SK-N-SH treated with all-trans-retinoic acid at 6 μM for 48 hours (cell line): Measurements from ENCODE around the gene IGFBP7.

Experiments used
- ATAC-seq: fragments of 200-7000 bp; cut with Tn5 transposase; 3 replicates; pipeline ENCODE4 v1.9.1; 2020; ENCODE audit warnings: mild to moderate bottlenecking, moderate library complexity
- ARNTL ChIP-seq: fragments of 450-650 bp; formaldehyde crosslinking; IDR thresholded peaks from 2 replicates; pipeline ENCODE4 v1.5.0; 2020; ENCODE audit warnings: low read depth, mild to moderate bottlenecking, moderate library complexity, borderline replicate concordance
- BACH2 ChIP-seq: fragments of 250-450 bp; sonication (Bioruptor Pico); IDR thresholded peaks from 2 replicates; pipeline ENCODE4 v1.9.0; 2021; ENCODE audit warnings: mild to moderate bottlenecking, borderline replicate concordance
- CSDC2 ChIP-seq: fragments of 250-450 bp; sonication (Bioruptor Pico); IDR thresholded peaks from 2 replicates; pipeline ENCODE4 v1.5.0; 2020; ENCODE audit warnings: mild to moderate bottlenecking, moderate library complexity
- ESRRG ChIP-seq: fragments of 250-450 bp; sonication (Bioruptor Pico); IDR thresholded peaks from 2 replicates; pipeline ENCODE4 v1.6.1; 2021; ENCODE audit warnings: mild to moderate bottlenecking
- GLIS3 ChIP-seq: fragments of 250-450 bp; sonication (Bioruptor Pico); IDR thresholded peaks from 2 replicates; pipeline ENCODE4 v1.5.0; 2020; ENCODE audit warnings: mild to moderate bottlenecking, moderate library complexity
- ISL1 ChIP-seq: fragments of 250-450 bp; sonication (Bioruptor Pico); IDR thresholded peaks from 2 replicates; pipeline ENCODE4 v2.1.2; 2022; ENCODE audit warnings: mild to moderate bottlenecking, moderate library complexity
- OSR1 ChIP-seq: fragments of 250-450 bp; sonication (Bioruptor Pico); IDR thresholded peaks from 2 replicates; pipeline ENCODE4 v1.8.0; 2022; ENCODE audit warnings: moderate library complexity, mild to moderate bottlenecking, inconsistent platforms
- PPARA ChIP-seq: fragments of 250-450 bp; sonication (Bioruptor Pico); IDR thresholded peaks from 2 replicates; pipeline ENCODE4 v1.5.0; 2020; ENCODE audit warnings: mild to moderate bottlenecking, borderline replicate concordance
- SNAI2 ChIP-seq: fragments of 250-450 bp; sonication (Bioruptor Pico); IDR thresholded peaks from 2 replicates; pipeline ENCODE4 v1.5.0; 2020; ENCODE audit warnings: mild to moderate bottlenecking, moderate library complexity
- TCF4 ChIP-seq: fragments of 250-450 bp; sonication (Bioruptor Pico); IDR thresholded peaks from 2 replicates; pipeline ENCODE4 v1.8.0; 2021; ENCODE audit warnings: mild to moderate bottlenecking, moderate library complexity, borderline replicate concordance
- TOX ChIP-seq: fragments of 250-450 bp; sonication (Bioruptor Pico); IDR thresholded peaks from 2 replicates; pipeline ENCODE4 v1.8.0; 2021; ENCODE audit warnings: mild to moderate bottlenecking, moderate library complexity, borderline replicate concordance
- ZC3H10 ChIP-seq: fragments of 250-450 bp; sonication (Bioruptor Pico); IDR thresholded peaks from 2 replicates; pipeline ENCODE4 v1.5.1; 2021; ENCODE audit warnings: mild to moderate bottlenecking, moderate library complexity
- ZFP3 ChIP-seq: fragments of 250-450 bp; sonication (Bioruptor Pico); IDR thresholded peaks from 2 replicates; pipeline ENCODE4 v1.5.0; 2020; ENCODE audit warnings: mild to moderate bottlenecking, moderate library complexity
- ZFP30 ChIP-seq: fragments of 450-650 bp; formaldehyde crosslinking; IDR thresholded peaks from 2 replicates; pipeline ENCODE4 v1.5.0; 2022; ENCODE audit warnings: mild to moderate bottlenecking, moderate library complexity
- ZNF565 ChIP-seq: fragments of 450-650 bp; formaldehyde crosslinking; conservative IDR thresholded peaks from 2 replicates; pipeline ENCODE4 v1.5.0; 2020; ENCODE audit warnings: low read depth, mild to moderate bottlenecking, moderate library complexity
- ZNF70 ChIP-seq: fragments of 450-650 bp; formaldehyde crosslinking; IDR thresholded peaks from 2 replicates; pipeline ENCODE4 v1.5.0; 2020; ENCODE audit warnings: mild to moderate bottlenecking, moderate library complexity
- ZNF8 ChIP-seq: fragments of 450-650 bp; formaldehyde crosslinking; IDR thresholded peaks from 2 replicates; pipeline ENCODE4 v1.5.0; 2020; ENCODE audit warnings: mild to moderate bottlenecking, moderate library complexity
- TF ChIP-seq, protein P1 (sequence below): fragments of 250-450 bp; sonication (Bioruptor Pico); IDR thresholded peaks from 2 replicates; pipeline ENCODE4 v1.8.0; 2021; ENCODE audit warnings: low read depth, mild to moderate bottlenecking, moderate library complexity, borderline replicate concordance
- TF ChIP-seq, protein P2 (sequence below): fragments of 250-450 bp; sonication (Bioruptor Pico); IDR thresholded peaks from 2 replicates; pipeline ENCODE4 v1.8.0; 2020; ENCODE audit warnings: mild to moderate bottlenecking, moderate library complexity, borderline replicate concordance
- TF ChIP-seq, protein P3 (sequence below): fragments of 250-450 bp; sonication (Bioruptor Pico); IDR thresholded peaks from 2 replicates; pipeline ENCODE4 v1.5.0; 2020; ENCODE audit warnings: mild to moderate bottlenecking, moderate library complexity
- TF ChIP-seq, protein P4 (sequence below): fragments of 250-450 bp; sonication (Bioruptor Pico); IDR thresholded peaks from 2 replicates; pipeline ENCODE4 v1.5.1; 2020; ENCODE audit warnings: low read depth, mild to moderate bottlenecking, moderate library complexity
- TF ChIP-seq, protein P5 (sequence below): fragments of 250-450 bp; sonication (Bioruptor Pico); IDR thresholded peaks from 2 replicates; pipeline ENCODE4 v1.5.1; 2021; ENCODE audit warnings: mild to moderate bottlenecking, moderate library complexity

Gene IGFBP7

DNA sequence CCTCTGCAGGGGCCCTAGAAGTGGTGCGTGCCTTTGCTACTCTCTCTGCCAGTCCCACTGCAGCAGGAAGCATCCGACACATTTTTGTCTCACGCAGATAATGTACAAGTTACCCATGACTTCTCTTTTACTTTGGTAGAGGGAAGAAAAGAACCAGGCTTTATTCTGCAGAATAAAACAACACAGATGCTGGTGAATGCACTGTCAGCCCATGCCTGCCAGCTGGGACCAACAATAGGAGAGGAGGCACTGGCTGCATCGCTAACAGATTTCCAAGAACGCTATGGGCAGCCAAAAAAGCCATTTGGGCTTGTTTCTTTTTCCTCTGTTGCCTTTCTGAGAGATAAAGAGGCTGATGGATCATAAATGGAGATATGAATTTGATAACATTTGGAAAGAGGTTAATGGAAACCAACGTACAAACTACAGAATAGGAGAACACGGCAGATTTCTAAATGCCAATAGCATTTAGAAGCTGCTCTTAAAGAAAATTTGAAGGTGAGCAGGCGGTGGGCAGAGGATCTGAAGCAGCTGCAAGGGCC is 47.5 kb upstream of the IGFBP7 start:
- peak; percentile 55; the same call in 1 of the 3 replicates for ATAC-seq
- TF ChIP-seq ISL1 (CRISPR knock-in tag) (peak; percentile 91), ESRRG (CRISPR knock-in tag) (no peak), TCF4 (peak; percentile 83), PPARA (CRISPR knock-in tag) (no peak)
- TF ChIP-seq, protein P1, sequence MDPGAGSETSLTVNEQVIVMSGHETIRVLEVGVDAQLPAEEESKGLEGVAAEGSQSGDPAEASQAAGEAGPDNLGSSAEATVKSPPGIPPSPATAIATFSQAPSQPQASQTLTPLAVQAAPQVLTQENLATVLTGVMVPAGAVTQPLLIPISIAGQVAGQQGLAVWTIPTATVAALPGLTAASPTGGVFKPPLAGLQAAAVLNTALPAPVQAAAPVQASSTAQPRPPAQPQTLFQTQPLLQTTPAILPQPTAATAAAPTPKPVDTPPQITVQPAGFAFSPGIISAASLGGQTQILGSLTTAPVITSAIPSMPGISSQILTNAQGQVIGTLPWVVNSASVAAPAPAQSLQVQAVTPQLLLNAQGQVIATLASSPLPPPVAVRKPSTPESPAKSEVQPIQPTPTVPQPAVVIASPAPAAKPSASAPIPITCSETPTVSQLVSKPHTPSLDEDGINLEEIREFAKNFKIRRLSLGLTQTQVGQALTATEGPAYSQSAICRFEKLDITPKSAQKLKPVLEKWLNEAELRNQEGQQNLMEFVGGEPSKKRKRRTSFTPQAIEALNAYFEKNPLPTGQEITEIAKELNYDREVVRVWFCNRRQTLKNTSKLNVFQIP (CRISPR knock-in tag) = no peak
- TF ChIP-seq, protein P2, sequence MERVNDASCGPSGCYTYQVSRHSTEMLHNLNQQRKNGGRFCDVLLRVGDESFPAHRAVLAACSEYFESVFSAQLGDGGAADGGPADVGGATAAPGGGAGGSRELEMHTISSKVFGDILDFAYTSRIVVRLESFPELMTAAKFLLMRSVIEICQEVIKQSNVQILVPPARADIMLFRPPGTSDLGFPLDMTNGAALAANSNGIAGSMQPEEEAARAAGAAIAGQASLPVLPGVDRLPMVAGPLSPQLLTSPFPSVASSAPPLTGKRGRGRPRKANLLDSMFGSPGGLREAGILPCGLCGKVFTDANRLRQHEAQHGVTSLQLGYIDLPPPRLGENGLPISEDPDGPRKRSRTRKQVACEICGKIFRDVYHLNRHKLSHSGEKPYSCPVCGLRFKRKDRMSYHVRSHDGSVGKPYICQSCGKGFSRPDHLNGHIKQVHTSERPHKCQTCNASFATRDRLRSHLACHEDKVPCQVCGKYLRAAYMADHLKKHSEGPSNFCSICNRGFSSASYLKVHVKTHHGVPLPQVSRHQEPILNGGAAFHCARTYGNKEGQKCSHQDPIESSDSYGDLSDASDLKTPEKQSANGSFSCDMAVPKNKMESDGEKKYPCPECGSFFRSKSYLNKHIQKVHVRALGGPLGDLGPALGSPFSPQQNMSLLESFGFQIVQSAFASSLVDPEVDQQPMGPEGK (CRISPR knock-in tag) = no peak

DNA sequence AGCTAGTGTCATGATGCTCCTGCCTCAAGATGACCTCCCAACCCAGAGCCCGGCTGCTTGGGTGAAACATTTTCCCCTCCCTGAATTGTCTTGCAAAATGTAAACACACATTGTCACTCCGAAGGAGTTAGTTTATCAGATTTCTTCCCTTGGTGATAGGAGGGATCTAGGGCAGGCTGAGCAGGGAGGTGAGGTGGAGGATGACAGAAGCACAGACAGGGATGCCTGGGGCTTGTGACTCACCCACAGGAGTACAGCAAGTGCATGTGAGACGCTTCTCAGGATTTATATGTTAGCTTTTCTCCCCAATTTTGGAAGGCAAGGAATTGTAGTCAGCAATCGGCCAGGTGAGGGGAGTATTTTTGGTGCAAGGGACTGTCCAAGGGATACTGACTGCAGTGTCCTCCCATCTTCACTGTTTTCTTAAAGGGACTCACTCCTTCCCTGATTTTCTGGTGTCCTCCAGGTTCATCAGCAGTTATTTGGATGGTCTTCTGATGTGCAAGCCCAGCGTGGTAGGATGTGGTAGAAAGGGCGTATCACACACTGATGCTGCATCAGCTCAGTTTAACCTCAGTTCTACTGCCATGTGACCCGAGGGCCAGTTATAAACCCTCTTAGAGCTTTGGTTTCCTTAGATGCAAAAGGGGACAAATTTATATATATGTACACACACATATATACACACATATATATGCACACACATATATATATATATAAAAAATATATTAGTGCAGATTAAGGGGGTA is 46.2 kb upstream of the IGFBP7 start:
- ATAC-seq = no peak
- no peak for TF ChIP-seq ZFP3 (CRISPR knock-in tag)
- no peak for TF ChIP-seq ZNF70 (CRISPR knock-in tag)
- no peak for TF ChIP-seq CSDC2 (CRISPR knock-in tag)
- TF ChIP-seq OSR1 = no peak
- no peak for TF ChIP-seq ARNTL
- no peak for TF ChIP-seq ESRRG (CRISPR knock-in tag)

DNA sequence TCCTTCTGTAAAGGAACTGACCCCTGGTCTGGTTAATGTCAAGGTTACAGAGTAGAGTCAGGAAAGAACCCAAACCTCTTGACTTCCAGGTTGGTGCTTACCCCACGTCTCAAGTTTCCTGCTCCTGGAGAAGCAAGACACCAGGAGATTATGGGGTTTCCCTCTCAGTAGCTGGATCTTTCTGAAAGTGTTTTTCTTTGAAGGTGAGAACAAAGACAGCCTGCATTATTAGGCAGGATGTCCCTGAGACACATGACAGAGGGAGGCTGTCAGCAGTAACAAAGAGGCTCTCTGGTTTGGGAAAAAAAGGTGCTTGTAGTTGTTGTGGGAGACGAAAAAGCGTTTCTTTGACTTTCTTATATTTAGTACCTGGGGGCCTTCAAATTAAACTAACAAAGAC is 44.7 kb upstream of the IGFBP7 start:
- no peak for ATAC-seq
- TF ChIP-seq ARNTL = no peak
- TF ChIP-seq, all 23 proteins: peak for 0

DNA sequence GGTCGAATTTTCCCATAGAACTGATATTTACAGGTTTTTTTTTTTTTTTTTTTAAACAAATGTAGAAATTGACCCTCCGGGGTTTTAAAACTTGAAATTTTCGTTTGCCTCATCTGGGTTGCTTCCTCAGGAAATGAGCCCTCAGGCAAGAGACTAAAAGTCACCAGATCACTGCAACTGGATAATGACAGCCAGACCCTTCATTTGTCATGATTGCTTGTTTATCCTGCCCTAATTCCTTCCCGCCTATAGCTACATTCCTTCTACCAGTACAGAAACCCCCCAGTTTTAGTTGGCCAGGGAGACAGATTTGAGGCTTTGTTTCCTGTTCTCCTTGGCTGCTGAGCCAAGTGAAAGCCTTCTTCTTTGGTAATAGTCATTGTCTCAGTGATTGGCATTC is 44.0 kb upstream of the IGFBP7 start:
- TF ChIP-seq, protein P2 (CRISPR knock-in tag) = no peak
- TF ChIP-seq BACH2 (CRISPR knock-in tag) (no peak), ZFP30 (CRISPR knock-in tag) (no peak), PPARA (CRISPR knock-in tag) (no peak), ESRRG (CRISPR knock-in tag) (no peak), GLIS3 (no peak), ISL1 (CRISPR knock-in tag) (no peak), ZNF565 (CRISPR knock-in tag) (no peak), ZNF70 (CRISPR knock-in tag) (no peak), ZC3H10 (CRISPR knock-in tag) (no peak), OSR1 (no peak), SNAI2 (CRISPR knock-in tag) (no peak), ARNTL (no peak), ZNF8 (CRISPR knock-in tag) (no peak), TCF4 (no peak), TOX (no peak)
- TF ChIP-seq, protein P3, sequence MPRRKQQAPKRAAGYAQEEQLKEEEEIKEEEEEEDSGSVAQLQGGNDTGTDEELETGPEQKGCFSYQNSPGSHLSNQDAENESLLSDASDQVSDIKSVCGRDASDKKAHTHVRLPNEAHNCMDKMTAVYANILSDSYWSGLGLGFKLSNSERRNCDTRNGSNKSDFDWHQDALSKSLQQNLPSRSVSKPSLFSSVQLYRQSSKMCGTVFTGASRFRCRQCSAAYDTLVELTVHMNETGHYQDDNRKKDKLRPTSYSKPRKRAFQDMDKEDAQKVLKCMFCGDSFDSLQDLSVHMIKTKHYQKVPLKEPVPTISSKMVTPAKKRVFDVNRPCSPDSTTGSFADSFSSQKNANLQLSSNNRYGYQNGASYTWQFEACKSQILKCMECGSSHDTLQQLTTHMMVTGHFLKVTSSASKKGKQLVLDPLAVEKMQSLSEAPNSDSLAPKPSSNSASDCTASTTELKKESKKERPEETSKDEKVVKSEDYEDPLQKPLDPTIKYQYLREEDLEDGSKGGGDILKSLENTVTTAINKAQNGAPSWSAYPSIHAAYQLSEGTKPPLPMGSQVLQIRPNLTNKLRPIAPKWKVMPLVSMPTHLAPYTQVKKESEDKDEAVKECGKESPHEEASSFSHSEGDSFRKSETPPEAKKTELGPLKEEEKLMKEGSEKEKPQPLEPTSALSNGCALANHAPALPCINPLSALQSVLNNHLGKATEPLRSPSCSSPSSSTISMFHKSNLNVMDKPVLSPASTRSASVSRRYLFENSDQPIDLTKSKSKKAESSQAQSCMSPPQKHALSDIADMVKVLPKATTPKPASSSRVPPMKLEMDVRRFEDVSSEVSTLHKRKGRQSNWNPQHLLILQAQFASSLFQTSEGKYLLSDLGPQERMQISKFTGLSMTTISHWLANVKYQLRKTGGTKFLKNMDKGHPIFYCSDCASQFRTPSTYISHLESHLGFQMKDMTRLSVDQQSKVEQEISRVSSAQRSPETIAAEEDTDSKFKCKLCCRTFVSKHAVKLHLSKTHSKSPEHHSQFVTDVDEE (CRISPR knock-in tag) = no peak
- TF ChIP-seq, protein P4, sequence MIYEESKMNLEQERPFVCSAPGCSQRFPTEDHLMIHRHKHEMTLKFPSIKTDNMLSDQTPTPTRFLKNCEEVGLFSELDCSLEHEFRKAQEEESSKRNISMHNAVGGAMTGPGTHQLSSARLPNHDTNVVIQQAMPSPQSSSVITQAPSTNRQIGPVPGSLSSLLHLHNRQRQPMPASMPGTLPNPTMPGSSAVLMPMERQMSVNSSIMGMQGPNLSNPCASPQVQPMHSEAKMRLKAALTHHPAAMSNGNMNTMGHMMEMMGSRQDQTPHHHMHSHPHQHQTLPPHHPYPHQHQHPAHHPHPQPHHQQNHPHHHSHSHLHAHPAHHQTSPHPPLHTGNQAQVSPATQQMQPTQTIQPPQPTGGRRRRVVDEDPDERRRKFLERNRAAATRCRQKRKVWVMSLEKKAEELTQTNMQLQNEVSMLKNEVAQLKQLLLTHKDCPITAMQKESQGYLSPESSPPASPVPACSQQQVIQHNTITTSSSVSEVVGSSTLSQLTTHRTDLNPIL (CRISPR knock-in tag) = no peak
- TF ChIP-seq, protein P1 (CRISPR knock-in tag) = no peak
- TF ChIP-seq, protein P5, sequence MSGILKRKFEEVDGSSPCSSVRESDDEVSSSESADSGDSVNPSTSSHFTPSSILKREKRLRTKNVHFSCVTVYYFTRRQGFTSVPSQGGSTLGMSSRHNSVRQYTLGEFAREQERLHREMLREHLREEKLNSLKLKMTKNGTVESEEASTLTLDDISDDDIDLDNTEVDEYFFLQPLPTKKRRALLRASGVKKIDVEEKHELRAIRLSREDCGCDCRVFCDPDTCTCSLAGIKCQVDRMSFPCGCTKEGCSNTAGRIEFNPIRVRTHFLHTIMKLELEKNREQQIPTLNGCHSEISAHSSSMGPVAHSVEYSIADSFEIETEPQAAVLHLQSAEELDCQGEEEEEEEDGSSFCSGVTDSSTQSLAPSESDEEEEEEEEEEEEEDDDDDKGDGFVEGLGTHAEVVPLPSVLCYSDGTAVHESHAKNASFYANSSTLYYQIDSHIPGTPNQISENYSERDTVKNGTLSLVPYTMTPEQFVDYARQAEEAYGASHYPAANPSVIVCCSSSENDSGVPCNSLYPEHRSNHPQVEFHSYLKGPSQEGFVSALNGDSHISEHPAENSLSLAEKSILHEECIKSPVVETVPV (CRISPR knock-in tag) = no peak

More for the DNA sequence above, 44.0 kb upstream of the IGFBP7 start:
- ATAC-seq = no peak
